ENCODE results near the gene SENP7.

GRCh38 chr3:101542957-101543356, 29.9 kb upstream of the SENP7 start:
- TF ChIP-seq ZC3H10 (CRISPR knock-in tag; IDR thresholded peaks at IDR 0.05) (no peak), POU6F1 (CRISPR knock-in tag; IDR thresholded peaks at IDR 0.05; ENCODE audit: borderline replicate concordance, low read depth) (no peak), PPARA (CRISPR knock-in tag; IDR thresholded peaks at IDR 0.05; ENCODE audit: borderline replicate concordance) (no peak), ZFP30 (CRISPR knock-in tag; IDR thresholded peaks at IDR 0.05) (no peak)

All from SK-N-SH treated with all-trans-retinoic acid at 6 μM for 48 hours (cell line).